Measurements from ENCODE around the gene RAD51B. TPM values are rescaled to one million over a fixed set of nuclear protein-coding genes. Genes with fewer than 3 reads are reported as not detected.

The RAD51B gene
- total and polyA plus RNA-seq, 5 donors: 0.88 to 5.3 (median 3.3) TPM

DNA sequence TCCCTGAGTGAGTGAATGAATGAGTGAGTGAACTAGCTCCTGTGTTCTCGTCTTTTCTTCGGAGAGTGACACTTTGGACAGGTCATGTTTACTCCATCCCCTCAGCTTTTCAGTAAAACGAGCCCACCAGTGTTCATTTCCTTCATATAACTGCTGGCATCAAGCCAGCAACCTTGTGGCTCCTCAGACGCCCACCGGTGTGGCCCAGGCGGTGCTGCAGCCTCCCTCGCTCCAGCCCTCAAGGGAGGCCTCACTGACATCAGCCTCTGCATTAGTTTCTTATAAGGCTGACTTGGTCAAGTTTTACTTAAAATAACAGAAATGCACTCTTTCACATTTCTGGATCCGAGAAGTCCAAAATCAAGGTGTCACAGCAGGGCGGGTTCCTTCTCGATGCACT, 785.2 kb downstream of the RAD51B start:
- 87% methylated on average over 10 of the region's 10 CpGs for WGBS
- H3K27me3 ChIP-seq (ENCODE audit: control insufficient read depth, insufficient read depth): no peaks in the 10 kb centered on the region
- intact Hi-C loops (cut with DNase I): no loop called here
- no peaks in the 10 kb centered on the region for H3K9me3 ChIP-seq (ENCODE audit: control insufficient read depth, low read length)
- H3K4me1 ChIP-seq (ENCODE audit: control insufficient read depth, insufficient read depth, low read length): peaks cover 3% of the 10 kb centered on the region
- no peak for ATAC-seq
- no peak overlapping the region for H3K4me3 ChIP-seq (ENCODE audit: low read length)
- no peak for DNase-seq
- H3K27ac ChIP-seq (ENCODE audit: low read length): no peak overlapping the region

DNA sequence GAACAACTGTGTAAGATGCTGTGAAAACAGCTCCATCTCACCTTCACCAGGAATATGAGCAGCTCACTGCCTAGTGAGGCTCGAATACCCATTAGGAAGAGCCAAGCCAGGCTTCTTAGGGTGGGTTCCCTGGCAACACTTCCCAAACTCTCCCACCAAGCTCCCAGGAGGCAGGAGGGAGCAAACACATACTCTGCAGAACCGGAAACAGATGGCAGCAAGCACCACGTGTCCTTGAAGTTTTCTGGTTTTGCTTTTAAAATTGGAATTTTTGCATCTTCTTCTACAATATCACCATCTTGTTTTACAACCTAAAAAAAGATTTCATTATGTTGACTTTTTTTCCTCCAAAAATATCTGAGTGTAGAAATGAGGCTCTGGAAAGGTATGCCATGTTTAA, 786.6 kb downstream of the RAD51B start:
- H3K4me3 ChIP-seq (ENCODE audit: low read length): no peak overlapping the region
- ATAC-seq: no peak
- peaks cover 7% of the 10 kb centered on the region for H3K4me1 ChIP-seq (ENCODE audit: control insufficient read depth, insufficient read depth, low read length)
- no peaks in the 10 kb centered on the region for H3K9me3 ChIP-seq (ENCODE audit: control insufficient read depth, low read length)
- no peaks in the 10 kb centered on the region for H3K27me3 ChIP-seq (ENCODE audit: control insufficient read depth, insufficient read depth)
- intact Hi-C loops (cut with DNase I): no loop called here
- 61% methylated on average over 3 of the region's 3 CpGs for WGBS
- H3K27ac ChIP-seq (ENCODE audit: low read length): no peak overlapping the region
- DNase-seq: no peak

DNA sequence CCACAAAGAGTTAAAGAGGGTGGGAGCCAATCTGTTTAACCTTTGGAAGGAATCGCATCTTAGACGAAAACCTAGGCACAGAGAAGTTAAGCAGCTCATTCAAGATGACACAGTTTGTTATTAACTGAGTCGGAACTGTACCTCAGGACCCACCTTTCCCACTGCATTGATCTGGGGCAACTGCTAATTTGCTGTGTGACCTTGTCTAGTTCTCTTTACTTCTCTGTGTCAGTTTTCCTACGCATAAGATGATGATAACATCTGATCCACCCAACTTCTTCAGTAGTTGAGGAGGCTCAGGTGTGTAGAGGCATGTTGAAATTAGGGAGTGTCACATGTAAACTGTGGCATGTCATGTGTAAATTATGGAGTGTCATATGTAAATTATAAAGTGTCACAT, 787.1 kb downstream of the RAD51B start:
- intact Hi-C loops (cut with DNase I): no loop called here
- DNase-seq (no peak), ATAC-seq (no peak)
- Histone ChIP-seq H3K4me3 (ENCODE audit: low read length) (no peak overlapping the region), H3K4me1 (ENCODE audit: control insufficient read depth, insufficient read depth, low read length) (peaks cover 10% of the 10 kb centered on the region), H3K27ac (ENCODE audit: low read length) (no peak overlapping the region), H3K27me3 (ENCODE audit: control insufficient read depth, insufficient read depth) (no peaks in the 10 kb centered on the region), H3K9me3 (ENCODE audit: control insufficient read depth, low read length) (no peaks in the 10 kb centered on the region)
- 87% methylated on average over 4 of the region's 4 CpGs for WGBS

DNA sequence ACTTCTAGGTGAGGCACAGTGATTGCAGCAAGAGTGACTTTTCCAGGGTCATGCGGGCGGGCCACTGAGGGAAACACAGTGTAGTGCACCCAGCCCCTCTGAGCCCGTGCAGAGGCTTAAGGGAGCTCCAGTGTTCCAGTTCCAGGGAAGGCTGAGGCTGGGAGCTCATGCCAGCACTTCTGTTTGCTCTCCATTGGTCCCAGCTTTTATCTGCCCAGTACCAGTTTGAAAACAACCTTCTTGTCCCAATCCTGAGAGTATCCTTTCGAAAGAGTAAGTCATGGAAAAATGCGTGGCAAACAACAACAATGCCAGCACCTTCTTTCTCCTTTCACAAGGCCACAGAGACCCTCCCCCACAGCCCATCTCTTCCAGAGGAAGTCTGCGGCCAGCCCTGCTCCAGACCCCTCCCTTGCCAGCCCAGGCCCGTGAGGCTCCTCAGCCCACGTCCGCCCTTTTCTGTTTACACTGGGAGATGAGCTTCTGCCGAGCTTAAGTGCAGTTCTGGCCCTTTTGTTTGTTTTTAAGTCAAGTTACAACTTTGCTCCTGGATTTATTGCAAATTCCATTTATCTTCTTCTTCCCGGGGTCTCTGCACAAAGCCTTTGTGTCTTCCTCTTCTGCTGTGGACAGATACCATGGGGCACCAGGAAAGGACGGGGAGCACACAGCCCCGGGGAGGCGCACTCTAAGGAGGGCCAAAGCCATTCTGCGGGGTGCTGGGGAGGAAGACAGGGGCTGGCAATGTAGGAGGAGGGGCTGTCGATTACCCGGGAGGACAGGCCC, 787.7 kb downstream of the RAD51B start:
- peak; percentile 51 to 82 (median 75) for DNase-seq
- peak overlapping the region; percentile 6 for H3K27ac ChIP-seq (ENCODE audit: low read length)
- H3K4me1 ChIP-seq (ENCODE audit: control insufficient read depth, insufficient read depth, low read length): peaks cover 15% of the 10 kb centered on the region
- no peak overlapping the region for H3K4me3 ChIP-seq (ENCODE audit: low read length)
- no peaks in the 10 kb centered on the region for H3K27me3 ChIP-seq (ENCODE audit: control insufficient read depth, insufficient read depth)
- peak; percentile 50 to 70 for ATAC-seq
- intact Hi-C loops (cut with DNase I): no loop called here
- H3K9me3 ChIP-seq (ENCODE audit: control insufficient read depth, low read length): no peaks in the 10 kb centered on the region
- WGBS: 50% methylated on average over 17 of the region's 17 CpGs

DNA sequence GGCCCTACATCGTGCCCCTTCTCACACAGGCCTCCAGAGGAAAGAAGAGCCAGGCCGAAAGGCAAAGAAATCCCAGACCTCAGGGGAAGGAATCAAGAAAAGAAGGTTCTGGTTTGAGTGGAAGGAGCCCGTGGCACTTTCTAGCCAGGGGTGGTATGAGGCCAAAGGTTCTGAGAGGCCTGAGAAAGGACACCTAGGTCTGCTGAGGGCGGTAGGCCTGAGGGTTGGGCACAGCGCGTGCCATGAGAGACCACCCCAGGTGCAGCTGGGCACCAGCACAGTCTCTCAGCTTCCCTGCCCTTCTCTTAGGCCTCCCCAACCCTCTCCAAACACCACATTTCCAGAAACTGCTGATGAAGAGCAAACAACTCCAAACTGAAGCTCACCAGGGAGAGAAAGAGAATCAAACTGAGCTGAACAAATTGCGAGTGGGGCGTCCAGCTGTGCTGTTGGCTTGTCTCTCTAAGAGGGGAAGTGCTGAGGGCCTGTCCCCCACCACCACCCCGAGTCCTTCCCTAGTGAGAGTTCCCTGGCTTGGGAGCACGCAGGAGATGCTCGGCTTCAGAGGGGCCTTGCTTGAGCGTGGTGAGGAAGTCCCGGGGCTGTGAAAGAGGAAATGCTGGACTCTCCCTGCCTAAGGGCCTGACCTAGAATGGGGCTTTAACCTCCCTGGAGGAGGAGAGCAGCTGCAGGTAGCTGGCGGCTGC, 788.4 kb downstream of the RAD51B start:
- H3K9me3 ChIP-seq (ENCODE audit: control insufficient read depth, low read length): no peaks in the 10 kb centered on the region
- H3K4me1 ChIP-seq (ENCODE audit: control insufficient read depth, insufficient read depth, low read length): peaks cover 17% of the 10 kb centered on the region
- peak; percentile 33 to 86 (median 73) for DNase-seq
- peak; percentile 32 to 36 for ATAC-seq
- intact Hi-C loops (cut with DNase I): no loop called here
- no peaks in the 10 kb centered on the region for H3K27me3 ChIP-seq (ENCODE audit: control insufficient read depth, insufficient read depth)
- H3K27ac ChIP-seq (ENCODE audit: low read length): peak overlapping the region; percentile 6
- WGBS: 62% methylated on average over 14 of the region's 14 CpGs
- no peak overlapping the region for H3K4me3 ChIP-seq (ENCODE audit: low read length)

DNA sequence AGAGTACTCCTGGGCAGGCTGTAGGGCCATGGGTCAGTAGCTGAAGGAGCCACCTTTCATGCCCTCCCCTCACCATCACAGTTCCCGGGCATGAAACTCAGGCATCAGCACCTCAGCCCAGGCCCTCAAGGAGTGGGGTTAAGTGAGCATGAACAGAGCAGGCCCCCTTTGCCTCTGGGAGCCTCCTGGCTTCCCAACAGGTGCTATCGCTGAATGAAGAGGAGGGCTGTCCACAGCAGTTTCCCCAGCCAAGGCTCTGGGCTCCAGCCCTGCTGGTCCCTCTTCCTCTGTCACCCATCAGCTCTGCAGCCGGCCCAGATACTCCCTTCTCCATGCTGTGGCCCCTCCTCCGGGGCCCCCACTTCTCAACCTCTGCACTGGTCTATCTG, 789.0 kb downstream of the RAD51B start:
- no peak for DNase-seq
- Histone ChIP-seq H3K4me1 (ENCODE audit: control insufficient read depth, insufficient read depth, low read length) (peaks cover 17% of the 10 kb centered on the region), H3K9me3 (ENCODE audit: control insufficient read depth, low read length) (no peaks in the 10 kb centered on the region), H3K4me3 (ENCODE audit: low read length) (no peak overlapping the region), H3K27me3 (ENCODE audit: control insufficient read depth, insufficient read depth) (no peaks in the 10 kb centered on the region), H3K27ac (ENCODE audit: low read length) (peak overlapping the region; percentile 6)
- peak in 1 of 2 donors; percentile 3 for ATAC-seq
- 98% methylated on average over 4 of the region's 4 CpGs for WGBS
- intact Hi-C loops (cut with DNase I): no loop called here

DNA sequence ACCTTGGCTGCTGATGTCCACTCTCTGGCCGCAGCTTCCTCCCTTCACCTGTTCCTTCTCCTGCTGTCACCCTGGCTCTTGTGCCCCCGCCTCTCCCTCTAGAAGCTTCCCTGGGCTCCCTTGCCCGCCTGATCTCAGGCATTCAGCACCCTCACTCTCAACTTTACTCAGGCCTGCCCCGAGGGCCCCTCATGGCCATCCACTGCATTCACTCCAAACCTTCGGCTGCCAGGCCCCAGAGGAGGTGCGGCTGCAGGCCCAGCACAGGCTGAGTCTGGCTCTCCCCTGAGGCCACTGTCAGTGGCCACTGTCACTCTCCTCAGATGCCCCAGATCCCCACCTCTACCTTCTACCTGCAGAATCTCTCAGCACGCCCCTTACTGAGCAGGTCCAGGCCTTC, 789.4 kb downstream of the RAD51B start:
- WGBS: 97% methylated on average over 7 of the region's 7 CpGs
- H3K27ac ChIP-seq (ENCODE audit: low read length): no peak overlapping the region
- peaks cover 17% of the 10 kb centered on the region for H3K4me1 ChIP-seq (ENCODE audit: control insufficient read depth, insufficient read depth, low read length)
- no peaks in the 10 kb centered on the region for H3K27me3 ChIP-seq (ENCODE audit: control insufficient read depth, insufficient read depth)
- DNase-seq (peak in 1 of 3 donors; percentile 37), ATAC-seq (no peak)
- no peaks in the 10 kb centered on the region for H3K9me3 ChIP-seq (ENCODE audit: control insufficient read depth, low read length)
- intact Hi-C loops (cut with DNase I): no loop called here
- no peak overlapping the region for H3K4me3 ChIP-seq (ENCODE audit: low read length)

DNA sequence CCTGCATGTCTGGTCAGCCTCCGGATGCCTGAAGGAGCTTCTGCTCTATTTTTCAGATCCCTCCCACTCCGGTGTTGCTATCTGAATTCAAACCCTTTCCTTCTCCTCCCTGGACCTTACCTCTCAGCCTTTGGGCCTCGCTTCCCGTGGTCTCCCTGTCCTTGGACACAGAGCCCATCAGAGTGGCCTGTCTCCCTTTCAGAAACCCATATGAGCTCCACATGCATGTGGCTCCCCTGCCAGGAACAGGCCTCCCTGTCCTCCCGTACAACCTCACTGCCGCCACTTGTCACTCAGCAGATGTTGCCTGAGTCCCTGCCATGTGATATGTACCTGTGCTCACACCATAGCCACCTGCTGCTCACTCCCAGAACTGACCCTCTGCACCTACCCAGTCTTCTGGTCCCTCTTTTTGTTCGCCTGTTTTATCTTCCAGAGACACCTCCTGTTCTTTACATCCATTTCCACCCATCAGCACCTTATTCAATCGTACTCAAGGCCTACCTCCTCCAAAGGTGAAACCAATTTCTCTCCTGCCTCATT, 790.7 kb downstream of the RAD51B start:
- H3K4me3 ChIP-seq (ENCODE audit: low read length): no peak overlapping the region
- DNase-seq (no peak), ATAC-seq (no peak)
- peaks cover 17% of the 10 kb centered on the region for H3K4me1 ChIP-seq (ENCODE audit: control insufficient read depth, insufficient read depth, low read length)
- no peak overlapping the region for H3K27ac ChIP-seq (ENCODE audit: low read length)
- 95% methylated on average over 8 of the region's 8 CpGs for WGBS
- H3K9me3 ChIP-seq (ENCODE audit: control insufficient read depth, low read length): no peaks in the 10 kb centered on the region
- H3K27me3 ChIP-seq (ENCODE audit: control insufficient read depth, insufficient read depth): no peaks in the 10 kb centered on the region
- intact Hi-C loops (cut with DNase I): no loop called here

DNA sequence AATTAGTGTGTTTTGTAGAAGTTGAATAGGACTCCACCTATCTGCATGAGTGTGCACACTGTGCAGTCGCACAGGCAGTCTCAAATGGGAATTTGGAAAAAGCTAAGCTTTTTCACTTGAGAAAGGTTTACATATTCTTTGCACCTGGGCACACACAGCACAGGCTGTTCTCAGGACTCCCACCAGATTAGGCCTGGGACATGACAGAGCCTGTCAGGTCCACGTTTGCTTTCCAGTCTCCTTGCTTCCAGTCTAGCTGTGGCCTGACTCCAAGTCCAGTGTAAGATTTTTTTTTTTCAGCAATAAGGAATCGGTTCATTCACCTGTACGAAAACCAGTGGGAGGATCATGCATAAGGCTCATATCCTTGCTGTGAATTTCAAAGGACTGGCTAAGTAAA, 792.0 kb downstream of the RAD51B start:
- 51% methylated on average over 4 of the region's 4 CpGs for WGBS
- DNase-seq (no peak), ATAC-seq (no peak)
- peak overlapping the region; percentile 48 for H3K27ac ChIP-seq (ENCODE audit: low read length)
- no peak overlapping the region for H3K4me3 ChIP-seq (ENCODE audit: low read length)
- H3K9me3 ChIP-seq (ENCODE audit: control insufficient read depth, low read length): no peaks in the 10 kb centered on the region
- peaks cover 17% of the 10 kb centered on the region for H3K4me1 ChIP-seq (ENCODE audit: control insufficient read depth, insufficient read depth, low read length)
- intact Hi-C loops (cut with DNase I): no loop called here
- no peaks in the 10 kb centered on the region for H3K27me3 ChIP-seq (ENCODE audit: control insufficient read depth, insufficient read depth)

DNA sequence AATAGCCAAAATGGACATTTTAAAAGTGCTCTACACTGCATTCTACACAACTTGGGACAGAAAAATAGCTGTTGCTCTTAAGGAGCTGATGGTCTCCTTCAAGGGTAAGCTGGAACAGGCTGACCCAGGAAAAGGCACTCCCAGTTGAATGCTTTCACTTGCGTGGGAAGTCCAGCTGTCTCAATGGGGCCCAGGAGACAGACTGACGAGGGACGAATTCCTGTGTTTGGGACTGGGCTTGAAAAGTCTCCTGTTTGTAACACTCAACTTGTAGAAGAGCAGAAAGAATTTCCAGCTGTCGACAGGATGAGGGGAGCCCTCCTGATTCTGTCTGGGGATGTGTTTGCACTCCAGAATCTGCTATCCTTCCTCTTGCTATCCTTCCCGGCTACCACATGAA, 792.5 kb downstream of the RAD51B start:
- WGBS: 35% methylated on average over 5 of the region's 5 CpGs
- ATAC-seq (peak; percentile 55 to 65), DNase-seq (peak; percentile 41 to 63 (median 50))
- no peak overlapping the region for H3K4me3 ChIP-seq (ENCODE audit: low read length)
- no peaks in the 10 kb centered on the region for H3K27me3 ChIP-seq (ENCODE audit: control insufficient read depth, insufficient read depth)
- H3K27ac ChIP-seq (ENCODE audit: low read length): peak overlapping the region; percentile 61
- H3K4me1 ChIP-seq (ENCODE audit: control insufficient read depth, insufficient read depth, low read length): peaks cover 15% of the 10 kb centered on the region
- intact Hi-C loops (cut with DNase I): no loop called here
- H3K9me3 ChIP-seq (ENCODE audit: control insufficient read depth, low read length): no peaks in the 10 kb centered on the region

DNA sequence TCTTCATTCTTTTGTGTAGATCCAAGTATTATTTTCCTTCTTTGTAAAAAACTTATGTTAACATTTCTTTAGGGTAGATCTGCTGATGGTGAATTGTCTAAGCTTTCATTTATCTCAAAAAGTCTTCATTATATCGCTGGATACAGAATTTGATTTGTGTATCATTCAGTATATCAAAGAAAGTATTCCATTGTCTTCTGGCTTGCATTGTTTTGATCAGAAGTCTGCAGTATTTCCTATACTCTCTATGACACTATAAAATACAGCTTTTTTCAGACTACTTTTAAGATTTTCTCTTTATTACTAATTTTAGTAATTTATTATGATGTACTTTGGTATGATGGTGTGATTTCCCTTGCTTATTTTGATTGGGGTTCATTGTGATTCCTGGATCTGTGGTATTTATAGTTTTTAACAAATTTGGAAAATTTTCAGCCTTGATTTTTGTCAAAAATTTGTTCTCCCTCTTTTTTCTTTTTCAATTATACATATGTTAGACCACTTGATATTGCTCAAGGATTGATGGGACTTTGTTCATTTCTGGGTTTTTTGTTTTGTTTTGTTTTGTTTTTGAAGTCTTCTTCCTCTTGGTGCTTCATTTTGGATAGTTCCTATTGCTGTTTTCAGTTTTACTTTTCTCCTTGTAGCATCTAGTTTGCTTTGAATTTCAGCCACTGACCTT, 796.8 kb downstream of the RAD51B start:
- H3K27me3 ChIP-seq (ENCODE audit: control insufficient read depth, insufficient read depth): no peaks in the 10 kb centered on the region
- H3K27ac ChIP-seq (ENCODE audit: low read length): no peak overlapping the region
- intact Hi-C loops (cut with DNase I): no loop called here
- H3K4me1 ChIP-seq (ENCODE audit: control insufficient read depth, insufficient read depth, low read length): peaks cover 10% of the 10 kb centered on the region
- peaks cover 4% of the 10 kb centered on the region for H3K9me3 ChIP-seq (ENCODE audit: control insufficient read depth, low read length)
- H3K4me3 ChIP-seq (ENCODE audit: low read length): no peak overlapping the region
- 85% methylated on average over 1 of the region's 1 CpG for WGBS
- DNase-seq (no peak), ATAC-seq (no peak)

Data from right cardiac atrium (tissue), 5 donors.